Activated CD4-positive, CD25-positive, alpha-beta regulatory T cell treated with anti-CD3 and anti-CD28 coated beads, Interleukin-2, amount 50 U/mL, for 72 hours (primary cell): ENCODE measurements around the gene ATG4D.

Source experiments
- DNase-seq: peaks from one replicate; pipeline ENCODE4 v3.0.0; 2021

The ATG4D gene

DNA sequence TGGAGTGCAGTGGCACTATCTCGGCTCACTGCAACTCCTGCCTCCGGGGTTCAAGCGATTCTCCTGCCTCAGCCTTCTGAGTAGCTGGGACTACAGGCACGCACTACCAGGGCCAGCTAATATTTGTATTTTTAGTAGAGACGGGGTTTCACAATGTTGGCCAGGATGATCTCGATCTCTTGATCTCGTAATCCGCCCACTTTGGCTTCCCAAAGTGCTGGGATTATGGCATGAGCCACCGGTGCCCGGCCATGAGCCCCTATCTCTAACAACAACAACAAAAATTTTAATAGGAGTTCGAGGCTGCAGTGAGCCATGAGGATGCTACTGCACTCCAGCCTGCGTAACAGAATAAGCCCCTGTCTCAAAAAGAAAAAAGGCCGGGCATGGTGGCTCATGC lies 38.4 kb downstream of the ATG4D start:
- DNase-seq: no peak

DNA sequence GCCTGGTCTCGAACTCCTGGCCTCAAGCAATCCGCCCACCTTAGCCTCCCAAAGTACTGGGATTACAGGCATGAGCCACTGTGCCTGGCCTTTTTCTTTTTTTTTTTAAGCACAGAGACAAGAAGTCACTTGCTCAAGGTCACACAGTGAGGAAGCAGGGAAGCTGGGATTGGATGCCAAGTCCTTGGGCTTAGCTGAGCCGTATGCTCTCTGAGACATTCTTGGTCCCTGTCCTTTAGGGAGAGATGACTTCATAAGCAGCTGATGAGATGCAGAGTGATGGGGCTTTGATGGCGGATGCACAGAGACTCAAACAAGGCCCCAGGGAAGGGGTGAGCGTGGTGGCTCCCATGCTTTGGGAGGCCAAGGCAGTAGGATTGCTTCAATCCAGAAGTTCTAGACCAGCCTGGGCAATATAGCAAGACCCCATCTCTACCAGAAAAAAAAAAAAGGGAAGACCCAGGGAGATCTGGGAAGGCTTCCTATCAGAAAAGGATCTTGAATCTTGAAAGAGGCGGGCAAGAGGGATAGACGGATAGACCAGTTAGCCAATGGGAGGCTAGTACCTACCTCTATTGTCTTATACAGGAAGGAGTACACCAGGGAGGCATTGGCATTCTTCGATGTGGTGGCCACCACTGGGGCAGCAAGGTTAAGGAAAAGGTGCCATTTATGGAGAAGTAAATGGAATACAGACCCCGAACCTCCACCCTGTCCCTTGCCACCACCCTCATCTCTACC lies 39.5 kb downstream of the ATG4D start:
- no peak for DNase-seq

DNA sequence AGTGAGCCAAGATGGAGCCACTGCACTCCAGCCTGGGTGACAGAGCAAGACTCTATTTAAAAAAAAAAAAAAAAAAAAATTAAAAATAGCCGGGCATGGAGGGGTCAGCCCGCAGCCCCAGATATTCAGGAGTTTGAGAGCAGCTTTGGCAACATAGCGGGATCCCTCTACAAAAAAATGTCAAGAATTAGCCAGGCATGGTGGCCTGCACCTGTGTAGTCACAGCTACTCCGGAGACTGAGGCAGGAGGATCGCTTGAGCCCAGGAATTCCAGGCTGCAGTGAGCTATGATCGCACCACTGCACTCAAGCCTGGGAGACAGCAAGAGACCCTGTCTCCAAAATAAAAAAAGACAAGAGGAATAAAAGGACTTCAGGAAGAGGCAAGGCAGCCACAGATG lies 42.7 kb downstream of the ATG4D start:
- DNase-seq: no peak

DNA sequence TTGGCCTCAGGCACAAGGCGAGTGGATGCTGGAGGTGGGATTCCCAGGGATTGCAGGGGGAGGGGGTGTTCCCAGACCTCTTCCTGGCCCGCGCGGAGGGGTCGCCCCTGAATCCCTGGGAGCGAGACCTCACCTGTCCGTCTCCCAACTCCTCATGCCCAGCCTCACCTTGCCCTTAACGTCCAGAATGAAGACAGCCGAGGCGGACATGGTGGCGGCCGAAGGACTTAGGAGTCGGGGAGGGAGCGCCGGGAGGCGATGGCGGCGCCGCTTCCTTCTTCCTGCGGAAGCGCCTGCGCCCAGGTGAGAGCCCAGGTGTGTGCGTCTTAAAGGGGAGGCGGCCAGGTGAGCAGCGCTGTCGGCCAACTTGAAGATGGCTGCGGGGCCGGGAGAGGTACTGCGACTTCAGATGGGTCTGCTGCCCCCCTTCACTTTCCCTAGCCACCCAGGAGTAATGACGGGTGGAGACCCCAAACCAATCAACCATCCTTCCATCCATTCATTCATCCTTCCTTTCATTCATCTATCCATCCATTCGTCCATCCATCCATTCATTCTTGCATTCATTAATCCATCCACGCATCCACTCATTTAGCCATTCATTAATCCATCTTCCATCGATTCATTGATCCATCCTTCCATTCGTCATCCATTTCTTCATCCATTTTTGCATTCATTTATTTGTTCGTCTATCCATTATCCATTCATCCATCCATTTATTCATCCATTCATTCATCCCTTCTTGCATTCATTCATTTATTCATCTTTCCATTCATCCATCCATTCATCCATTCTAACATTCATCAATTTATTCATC lies 43.5 kb downstream of the ATG4D start, which contains the start of gene AP1M2:
TSS of gene AP1M2 (minus strand) at position 291 of the 817 bp plus-strand sequence. CDS start at position 210, 81 bp downstream.
- DNase-seq: no peak

DNA sequence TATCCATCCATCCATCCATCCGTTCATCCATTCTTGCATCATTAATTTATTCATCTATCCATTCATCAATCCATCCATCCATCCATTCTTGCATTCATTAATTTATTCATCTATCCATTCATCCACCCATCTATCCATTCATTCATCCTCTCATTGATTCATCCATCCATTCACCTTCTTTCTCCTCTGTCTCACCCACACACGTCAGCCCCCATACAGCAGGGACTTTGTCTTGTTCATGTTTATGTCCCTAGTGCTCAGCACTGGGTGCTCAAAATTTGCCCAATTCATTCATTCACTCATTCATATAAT lies 44.1 kb downstream of the ATG4D start:
- DNase-seq: no peak

DNA sequence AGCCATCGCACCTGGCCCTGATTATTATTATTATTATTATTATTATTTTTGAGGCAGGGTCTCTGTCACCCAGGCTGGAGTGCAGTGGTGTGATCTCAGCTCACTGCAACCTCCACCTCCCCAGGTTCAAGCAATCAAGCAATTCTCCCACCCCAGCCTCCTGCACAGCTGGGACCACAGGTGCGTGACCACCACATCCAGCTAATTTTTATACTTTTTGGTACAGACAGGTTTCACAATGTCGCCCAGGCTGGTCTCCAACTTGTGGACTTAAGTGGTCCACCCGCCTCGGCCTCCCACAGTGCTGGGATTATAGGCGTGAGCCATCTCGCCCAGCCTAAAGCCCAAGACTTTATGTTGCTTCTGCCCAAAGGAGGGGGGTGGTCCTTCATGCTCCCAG lies 49.4 kb downstream of the ATG4D start:
- DNase-seq: no peak

DNA sequence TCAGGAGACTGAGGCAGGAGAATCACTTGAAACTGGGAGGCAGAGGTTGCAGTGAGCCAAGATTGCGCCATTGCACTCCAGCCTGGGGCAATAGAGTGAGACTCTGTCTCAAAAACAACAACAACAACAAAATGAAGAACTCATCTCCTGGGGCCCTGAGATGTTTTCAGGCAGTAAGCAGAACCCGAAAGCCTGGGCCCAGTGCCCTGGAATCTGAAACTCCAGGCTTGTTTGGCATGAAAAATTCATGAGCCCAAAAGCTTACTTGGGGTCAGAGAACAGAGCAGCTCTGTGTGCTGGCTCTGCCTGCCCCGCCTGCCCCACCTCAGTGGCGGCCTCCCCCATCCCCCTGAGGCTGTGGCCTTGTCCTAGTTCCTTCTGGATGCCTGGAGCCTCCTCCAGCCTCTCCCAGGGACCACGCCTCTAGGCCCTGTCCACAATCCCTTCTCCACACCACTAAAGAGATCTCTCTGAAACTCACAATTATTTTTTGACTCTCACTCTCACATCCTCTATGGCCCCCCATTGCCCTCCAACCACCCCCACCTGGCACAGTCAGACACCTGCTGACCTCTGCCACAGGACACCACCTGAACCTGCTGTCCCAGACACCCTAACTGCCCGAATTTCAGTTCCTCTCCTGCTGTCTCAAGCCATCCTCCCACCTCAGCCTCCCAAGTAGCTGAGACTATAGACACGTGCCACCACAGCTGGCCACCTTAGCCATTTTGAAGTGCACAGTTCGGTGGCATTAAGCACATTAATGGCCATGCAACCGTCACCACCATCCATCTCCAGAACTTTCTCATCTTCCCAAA lies 50.3 kb downstream of the ATG4D start:
- DNase-seq: no peak

DNA sequence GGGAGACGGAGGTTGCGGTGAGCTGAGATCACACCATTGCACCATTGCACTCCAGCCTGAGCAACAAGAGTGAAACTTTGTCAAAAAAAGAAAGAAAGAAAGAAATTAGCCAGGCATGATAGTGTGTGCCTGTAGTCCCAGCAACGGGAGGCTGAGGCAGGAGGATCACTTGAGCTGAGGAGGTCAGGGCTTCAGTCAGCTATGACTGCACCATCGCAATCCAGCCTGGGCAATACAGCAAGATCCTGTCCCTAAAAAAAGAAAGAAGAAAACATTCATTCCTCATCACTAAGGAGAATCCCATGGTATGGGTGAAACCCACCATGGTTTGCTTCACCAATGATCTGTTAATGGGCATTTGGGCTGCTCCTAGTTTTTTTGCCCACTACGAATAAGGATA lies 56.4 kb downstream of the ATG4D start:
- DNase-seq: no peak

DNA sequence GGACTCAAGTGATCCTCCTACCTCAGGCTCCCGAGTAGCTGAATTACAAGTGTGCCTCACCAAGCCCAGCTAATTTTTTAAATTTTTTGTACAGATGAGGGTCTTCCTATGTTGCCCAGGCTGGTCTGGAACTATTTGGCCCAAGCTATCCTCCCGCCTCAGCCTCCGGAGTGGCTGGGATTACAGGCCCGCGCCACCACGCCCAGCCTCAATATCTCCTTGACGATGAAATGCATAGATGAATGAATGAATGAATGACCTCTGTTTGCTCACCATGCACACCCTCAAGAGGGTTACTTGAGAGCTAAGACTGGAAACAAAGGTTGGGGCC lies 58.3 kb downstream of the ATG4D start:
- no peak for DNase-seq

DNA sequence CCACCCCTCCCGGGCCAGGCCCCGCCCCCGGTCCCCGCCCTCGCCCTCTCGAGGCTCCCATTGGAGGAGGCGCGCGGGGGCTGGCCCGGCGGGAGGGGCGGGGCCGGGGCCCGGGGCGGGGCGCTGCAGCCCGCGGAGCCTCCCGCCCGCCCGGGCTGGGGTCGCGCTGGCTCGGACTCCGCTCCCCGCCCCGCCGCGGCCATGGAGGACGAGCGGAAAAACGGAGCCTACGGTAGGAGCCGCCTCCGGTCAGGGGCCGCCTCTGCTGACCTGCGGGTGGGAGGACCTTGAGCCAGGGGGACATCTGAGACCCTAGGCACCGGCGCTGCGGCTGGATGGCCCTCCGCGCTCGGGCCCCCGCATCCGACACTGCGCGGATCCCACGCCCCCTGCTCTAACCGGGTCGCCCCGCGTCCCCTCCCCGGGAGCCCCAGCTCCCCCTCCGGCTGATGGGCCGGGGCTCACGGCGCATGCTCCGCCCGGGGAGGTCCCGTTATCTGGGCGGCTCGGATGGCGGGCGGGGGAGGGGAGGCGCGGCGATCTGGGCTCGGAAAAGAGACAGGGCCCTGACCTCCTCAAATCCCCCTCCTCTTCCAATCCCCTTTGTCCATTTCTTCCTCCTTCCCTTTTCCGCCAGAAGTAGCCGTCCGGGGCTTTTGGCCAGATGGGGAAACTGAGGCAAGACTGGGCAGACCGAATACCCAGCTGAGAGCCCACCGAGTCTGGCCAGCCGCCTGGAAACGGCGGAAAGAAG lies 58.8 kb downstream of the ATG4D start:
- peak; percentile 84 for DNase-seq
